ENCODE results near the gene RGS12. TPM values are rescaled to one million over a fixed set of nuclear protein-coding genes. Genes with fewer than 3 reads are reported as not detected.

The RGS12 gene
- polyA plus RNA-seq, 2 of the 4 experiments (the other 2 are of a cell fraction): 7.4 to 8.9 TPM

- no peak overlapping the region for H3K27ac ChIP-seq
- no peak for ATAC-seq
- H3K4me3 ChIP-seq: no peak overlapping the region
- CTCF ChIA-PET: no interaction called here
- POLR2A ChIA-PET: no interaction called here
- TF ChIP-seq FOXS1 (CRISPR knock-in tag; IDR thresholded peaks at IDR 0.05) (no peak), JUN (IDR thresholded peaks at IDR 0.05) (no peak), ZSCAN20 (CRISPR knock-in tag; IDR thresholded peaks at IDR 0.05) (no peak), RARB (CRISPR knock-in tag; IDR thresholded peaks at IDR 0.05) (no peak), ZC3H11A (IDR thresholded peaks at IDR 0.05) (no peak), JUNB (IDR thresholded peaks at IDR 0.05) (no peak), SMC3 (IDR thresholded peaks at IDR 0.05) (no peak), KDM1A (IDR thresholded peaks at IDR 0.05; ENCODE audit: low read depth) (no peak), KDM5A (IDR thresholded peaks at IDR 0.05) (no peak), NR3C1 (IDR thresholded peaks at IDR 0.05) (no peak), FOSL2 (IDR thresholded peaks at IDR 0.05) (no peak), FOSL2 (CRISPR knock-in tag; IDR thresholded peaks at IDR 0.05) (no peak), PHF8 (IDR thresholded peaks at IDR 0.05; ENCODE audit: borderline replicate concordance, low read depth) (no peak), NFE2L2 (conservative IDR thresholded peaks at IDR 0.05; ENCODE audit: low read length) (no peak), TFCP2L1 (CRISPR knock-in tag; IDR thresholded peaks at IDR 0.05) (no peak), CHD4 (IDR thresholded peaks at IDR 0.05; ENCODE audit: borderline replicate concordance) (no peak), HOXA7 (CRISPR knock-in tag; IDR thresholded peaks at IDR 0.05) (no peak), HDAC2 (IDR thresholded peaks at IDR 0.05) (no peak), HOXB5 (CRISPR knock-in tag; IDR thresholded peaks at IDR 0.05) (no peak)
- TF ChIP-seq, protein P1, sequence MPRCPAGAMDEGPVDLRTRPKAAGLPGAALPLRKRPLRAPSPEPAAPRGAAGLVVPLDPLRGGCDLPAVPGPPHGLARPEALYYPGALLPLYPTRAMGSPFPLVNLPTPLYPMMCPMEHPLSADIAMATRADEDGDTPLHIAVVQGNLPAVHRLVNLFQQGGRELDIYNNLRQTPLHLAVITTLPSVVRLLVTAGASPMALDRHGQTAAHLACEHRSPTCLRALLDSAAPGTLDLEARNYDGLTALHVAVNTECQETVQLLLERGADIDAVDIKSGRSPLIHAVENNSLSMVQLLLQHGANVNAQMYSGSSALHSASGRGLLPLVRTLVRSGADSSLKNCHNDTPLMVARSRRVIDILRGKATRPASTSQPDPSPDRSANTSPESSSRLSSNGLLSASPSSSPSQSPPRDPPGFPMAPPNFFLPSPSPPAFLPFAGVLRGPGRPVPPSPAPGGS (IDR thresholded peaks at IDR 0.05): no peak
- WGBS (ENCODE audit: missing lambda C conversion rate): 96% methylated on average over 22 of the region's 31 CpGs
- no peak overlapping the region for H3K4me2 ChIP-seq
- no peak for DNase-seq (ENCODE audit: low read depth in 1 of 2, low spot score in 1 of 2)
- no peaks in the 10 kb centered on the region for H3K9me3 ChIP-seq
- FAIRE-seq: no peak
- peaks cover 7% of the 10 kb centered on the region; the same call in 1 of the 3 replicates for H3K4me1 ChIP-seq
Observed at GRCh38 chr4:3307891-3308575, 15.2 kb downstream of the RGS12 start.

GRCh38 chr4:3308691-3309090 is 15.9 kb downstream of the RGS12 start:
- no peak overlapping the region for H3K4me3 ChIP-seq
- H3K9me3 ChIP-seq: no peaks in the 10 kb centered on the region
- no peak overlapping the region for H3K4me2 ChIP-seq
- 83% methylated on average over 14 of the region's 14 CpGs for WGBS (ENCODE audit: missing lambda C conversion rate)
- ATAC-seq (no peak), FAIRE-seq (no peak), DNase-seq (ENCODE audit: low read depth in 1 of 2, low spot score in 1 of 2) (no peak)
- no peak overlapping the region for H3K27ac ChIP-seq
- CTCF ChIA-PET: no interaction called here
- POLR2A ChIA-PET: no interaction called here
- H3K4me1 ChIP-seq: peaks cover 7% of the 10 kb centered on the region; the same call in 1 of the 3 replicates
- TF ChIP-seq JUN (IDR thresholded peaks at IDR 0.05) (no peak), ESRRA (IDR thresholded peaks at IDR 0.05; ENCODE audit: borderline replicate concordance, low read length) (no peak), TP53 (CRISPR knock-in tag; IDR thresholded peaks at IDR 0.05) (no peak), FOSB (CRISPR knock-in tag; IDR thresholded peaks at IDR 0.05) (no peak), PHF8 (IDR thresholded peaks at IDR 0.05; ENCODE audit: borderline replicate concordance, low read depth) (no peak), HOXB5 (CRISPR knock-in tag; IDR thresholded peaks at IDR 0.05) (no peak), RCOR1 (IDR thresholded peaks at IDR 0.05; ENCODE audit: low read depth, low read length) (no peak), CBX2 (IDR thresholded peaks at IDR 0.05; ENCODE audit: borderline replicate concordance, low read depth) (no peak), KDM1A (IDR thresholded peaks at IDR 0.05; ENCODE audit: low read depth) (no peak), CEBPB (IDR thresholded peaks at IDR 0.05) (no peak), BHLHE40 (IDR thresholded peaks at IDR 0.05; ENCODE audit: low read depth, low read length) (no peak), POLR2AphosphoS2 (conservative IDR thresholded peaks at IDR 0.05; ENCODE audit: low read length) (no peak)
- TF ChIP-seq, protein P2, sequence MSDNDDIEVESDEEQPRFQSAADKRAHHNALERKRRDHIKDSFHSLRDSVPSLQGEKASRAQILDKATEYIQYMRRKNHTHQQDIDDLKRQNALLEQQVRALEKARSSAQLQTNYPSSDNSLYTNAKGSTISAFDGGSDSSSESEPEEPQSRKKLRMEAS (IDR thresholded peaks at IDR 0.05): no peak
- TF ChIP-seq, protein P3, sequence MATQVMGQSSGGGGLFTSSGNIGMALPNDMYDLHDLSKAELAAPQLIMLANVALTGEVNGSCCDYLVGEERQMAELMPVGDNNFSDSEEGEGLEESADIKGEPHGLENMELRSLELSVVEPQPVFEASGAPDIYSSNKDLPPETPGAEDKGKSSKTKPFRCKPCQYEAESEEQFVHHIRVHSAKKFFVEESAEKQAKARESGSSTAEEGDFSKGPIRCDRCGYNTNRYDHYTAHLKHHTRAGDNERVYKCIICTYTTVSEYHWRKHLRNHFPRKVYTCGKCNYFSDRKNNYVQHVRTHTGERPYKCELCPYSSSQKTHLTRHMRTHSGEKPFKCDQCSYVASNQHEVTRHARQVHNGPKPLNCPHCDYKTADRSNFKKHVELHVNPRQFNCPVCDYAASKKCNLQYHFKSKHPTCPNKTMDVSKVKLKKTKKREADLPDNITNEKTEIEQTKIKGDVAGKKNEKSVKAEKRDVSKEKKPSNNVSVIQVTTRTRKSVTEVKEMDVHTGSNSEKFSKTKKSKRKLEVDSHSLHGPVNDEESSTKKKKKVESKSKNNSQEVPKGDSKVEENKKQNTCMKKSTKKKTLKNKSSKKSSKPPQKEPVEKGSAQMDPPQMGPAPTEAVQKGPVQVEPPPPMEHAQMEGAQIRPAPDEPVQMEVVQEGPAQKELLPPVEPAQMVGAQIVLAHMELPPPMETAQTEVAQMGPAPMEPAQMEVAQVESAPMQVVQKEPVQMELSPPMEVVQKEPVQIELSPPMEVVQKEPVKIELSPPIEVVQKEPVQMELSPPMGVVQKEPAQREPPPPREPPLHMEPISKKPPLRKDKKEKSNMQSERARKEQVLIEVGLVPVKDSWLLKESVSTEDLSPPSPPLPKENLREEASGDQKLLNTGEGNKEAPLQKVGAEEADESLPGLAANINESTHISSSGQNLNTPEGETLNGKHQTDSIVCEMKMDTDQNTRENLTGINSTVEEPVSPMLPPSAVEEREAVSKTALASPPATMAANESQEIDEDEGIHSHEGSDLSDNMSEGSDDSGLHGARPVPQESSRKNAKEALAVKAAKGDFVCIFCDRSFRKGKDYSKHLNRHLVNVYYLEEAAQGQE (IDR thresholded peaks at IDR 0.05): no peak
- TF ChIP-seq, protein P1 (IDR thresholded peaks at IDR 0.05): no peak

Measured in A549 (cell line).